Epithelial cell of proximal tubule (primary cell): ENCODE data around the gene SEZ6. TPM values are rescaled to one million over a fixed set of nuclear protein-coding genes. Genes with fewer than 3 reads are reported as not detected.

Experiments used
- DNase-seq: peaks from one replicate; pipeline ENCODE4 v3.0.0-alpha.2; 2011; ENCODE audit warnings: low read depth
- H3K4me3 ChIP-seq: 2 replicates; pipeline ENCODE4 v1.5.1; 2011; ENCODE audit warnings: low read depth, mild to moderate bottlenecking, low read length
- total RNA-seq: library from RNA; depleted of rRNA; stranded (reverse); fragments of >200 nt; gene quantifications from 2 replicates; pipeline ENCODE4 v1.2.3, GENCODE V29; 2015
- TF ChIP-seq, protein P1 (sequence below): conservative IDR thresholded peaks from 2 replicates; pipeline ENCODE4 v1.5.1; 2012; ENCODE audit warnings: low read depth, mild to moderate bottlenecking, low read length

Gene SEZ6
- total RNA-seq, 1 donor from 2014 or later, result not detected

DNA sequence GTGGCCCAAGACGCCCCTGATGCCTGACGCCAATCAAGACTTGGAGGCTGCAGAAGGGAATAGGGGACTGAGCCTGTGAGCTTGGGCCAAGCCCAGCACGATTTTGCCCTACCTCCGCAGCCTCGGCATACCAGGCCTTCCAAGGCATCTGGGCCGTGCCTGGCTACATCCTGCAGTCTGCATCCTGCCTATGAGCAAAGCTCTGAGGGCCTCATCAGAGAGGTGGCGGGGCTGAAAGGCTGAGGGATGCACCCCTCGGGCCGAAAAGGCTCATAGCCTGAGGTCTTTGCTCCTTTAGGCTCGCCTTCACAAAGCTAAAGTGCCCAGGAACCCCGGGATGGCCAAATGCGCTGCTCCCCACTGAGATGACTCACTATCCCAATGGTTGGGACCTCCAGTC, 2.5 kb downstream of the SEZ6 start:
- DNase-seq, result no peak
- H3K4me3 ChIP-seq, result no peak overlapping the region
- TF ChIP-seq, protein P1, sequence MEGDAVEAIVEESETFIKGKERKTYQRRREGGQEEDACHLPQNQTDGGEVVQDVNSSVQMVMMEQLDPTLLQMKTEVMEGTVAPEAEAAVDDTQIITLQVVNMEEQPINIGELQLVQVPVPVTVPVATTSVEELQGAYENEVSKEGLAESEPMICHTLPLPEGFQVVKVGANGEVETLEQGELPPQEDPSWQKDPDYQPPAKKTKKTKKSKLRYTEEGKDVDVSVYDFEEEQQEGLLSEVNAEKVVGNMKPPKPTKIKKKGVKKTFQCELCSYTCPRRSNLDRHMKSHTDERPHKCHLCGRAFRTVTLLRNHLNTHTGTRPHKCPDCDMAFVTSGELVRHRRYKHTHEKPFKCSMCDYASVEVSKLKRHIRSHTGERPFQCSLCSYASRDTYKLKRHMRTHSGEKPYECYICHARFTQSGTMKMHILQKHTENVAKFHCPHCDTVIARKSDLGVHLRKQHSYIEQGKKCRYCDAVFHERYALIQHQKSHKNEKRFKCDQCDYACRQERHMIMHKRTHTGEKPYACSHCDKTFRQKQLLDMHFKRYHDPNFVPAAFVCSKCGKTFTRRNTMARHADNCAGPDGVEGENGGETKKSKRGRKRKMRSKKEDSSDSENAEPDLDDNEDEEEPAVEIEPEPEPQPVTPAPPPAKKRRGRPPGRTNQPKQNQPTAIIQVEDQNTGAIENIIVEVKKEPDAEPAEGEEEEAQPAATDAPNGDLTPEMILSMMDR, result no peak

DNA sequence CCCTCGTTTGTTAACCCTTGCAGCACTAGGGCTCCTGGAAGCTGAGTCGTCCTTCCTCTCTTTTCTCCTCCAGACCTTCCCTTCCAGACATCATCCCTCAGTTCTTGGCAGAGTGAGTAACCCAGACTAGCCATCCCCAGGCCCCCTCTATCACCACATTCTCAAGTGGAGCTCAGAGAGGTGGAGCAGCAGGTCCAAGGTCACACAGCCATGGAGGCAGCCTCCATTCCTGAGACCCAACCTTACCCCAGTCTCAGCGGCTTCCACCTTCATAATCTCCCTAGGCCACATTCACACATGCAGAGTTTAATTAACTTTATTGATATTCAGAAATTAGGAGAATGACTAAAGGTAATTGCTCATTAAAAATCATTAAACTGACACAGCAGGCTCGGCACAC, 3.0 kb downstream of the SEZ6 start:
- no peak overlapping the region for H3K4me3 ChIP-seq
- DNase-seq, result no peak
- TF ChIP-seq, protein P1, result no peak

DNA sequence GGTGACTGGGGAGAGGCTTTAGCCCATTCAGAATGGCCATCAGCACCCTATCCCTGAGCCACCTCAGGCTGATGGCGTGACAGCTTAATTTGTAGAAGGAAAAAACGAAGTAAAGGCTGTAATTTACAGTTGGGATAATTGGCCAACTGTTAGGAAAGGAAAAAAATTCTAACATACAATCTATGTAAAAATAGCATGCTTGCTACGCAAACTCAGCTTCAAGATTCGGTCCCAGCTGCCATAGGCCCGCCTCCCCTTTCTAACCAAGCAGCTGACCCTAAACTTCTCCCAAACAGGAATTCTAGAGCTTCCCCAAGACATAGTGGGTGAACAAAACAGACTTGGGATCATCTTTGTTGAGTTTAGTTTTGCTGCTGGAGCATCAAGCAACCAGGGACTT, 4.9 kb downstream of the SEZ6 start:
- H3K4me3 ChIP-seq, result no peak overlapping the region
- DNase-seq, result no peak
- TF ChIP-seq, protein P1, result no peak

DNA sequence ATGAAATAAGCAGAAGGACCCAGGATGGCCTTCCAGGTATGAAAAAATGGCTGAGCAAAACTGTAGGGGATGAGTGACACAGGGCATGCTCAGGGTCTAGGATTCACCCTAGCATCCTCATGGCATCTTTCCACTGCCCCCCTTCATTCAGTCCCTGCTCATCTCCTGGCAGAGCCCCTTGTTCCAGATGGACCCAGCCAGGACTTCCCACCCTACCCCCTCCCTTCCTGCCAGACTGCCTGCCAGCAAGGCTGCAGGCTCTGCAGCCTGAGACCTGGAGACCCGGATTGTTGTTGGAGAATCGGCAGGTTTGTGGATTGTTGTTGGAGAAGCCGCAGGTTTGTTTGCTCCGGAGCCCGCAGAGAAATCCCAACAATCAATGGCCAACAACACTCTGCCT, 6.6 kb downstream of the SEZ6 start:
- TF ChIP-seq, protein P1, result no peak
- DNase-seq, result no peak
- no peak overlapping the region for H3K4me3 ChIP-seq

DNA sequence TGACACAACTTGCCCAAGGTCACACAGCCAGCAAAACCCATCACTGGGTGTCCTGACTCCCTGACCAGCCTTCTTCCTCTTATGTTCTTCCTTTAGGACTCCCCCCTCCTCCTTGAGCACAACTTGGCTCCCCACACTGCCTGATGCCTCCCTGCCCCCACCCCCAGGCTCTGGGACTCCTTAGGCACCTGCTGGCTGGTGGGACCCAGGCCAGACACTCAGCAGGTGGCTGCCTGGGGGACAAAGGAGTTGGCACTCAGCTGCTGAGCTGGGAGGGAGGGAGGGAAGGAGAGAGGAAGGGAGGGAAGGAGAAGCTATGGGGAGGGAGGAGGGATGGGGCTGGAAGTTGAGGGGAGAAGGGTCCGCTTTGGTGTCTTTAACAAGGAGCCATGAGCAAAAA, 8.0 kb downstream of the SEZ6 start:
- no peak for DNase-seq
- TF ChIP-seq, protein P1, result no peak

DNA sequence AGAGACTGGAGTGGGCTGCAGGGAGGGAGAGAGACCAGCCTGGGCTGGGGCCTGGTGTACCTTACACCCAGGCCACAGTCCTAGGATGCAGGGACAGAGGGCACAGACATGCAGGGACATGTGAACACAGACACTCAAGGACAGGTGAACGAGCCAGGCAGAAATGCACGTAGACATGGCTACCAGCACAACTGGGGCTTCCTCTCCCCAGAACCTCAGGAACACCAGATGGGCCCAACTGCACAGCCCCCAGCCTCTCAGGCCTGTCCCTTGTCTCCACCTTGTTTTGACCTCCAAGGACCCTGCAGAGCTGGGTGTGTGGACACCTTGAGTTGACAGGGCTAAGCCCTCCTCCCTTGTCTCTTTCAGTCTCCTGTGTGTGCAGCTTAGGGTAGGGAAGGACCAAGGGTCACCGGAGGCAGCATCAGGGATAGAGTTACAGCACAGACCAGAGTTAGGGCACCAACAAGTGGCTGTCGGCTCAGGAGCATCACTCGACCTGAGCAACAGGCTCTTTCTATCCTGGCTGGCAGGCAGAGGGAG, 9.2 kb downstream of the SEZ6 start:
- no peak overlapping the region for H3K4me3 ChIP-seq
- TF ChIP-seq, protein P1, result no peak
- DNase-seq, result no peak

More for the DNA sequence above, 8.0 kb downstream of the SEZ6 start:
- H3K4me3 ChIP-seq, result no peak overlapping the region

DNA sequence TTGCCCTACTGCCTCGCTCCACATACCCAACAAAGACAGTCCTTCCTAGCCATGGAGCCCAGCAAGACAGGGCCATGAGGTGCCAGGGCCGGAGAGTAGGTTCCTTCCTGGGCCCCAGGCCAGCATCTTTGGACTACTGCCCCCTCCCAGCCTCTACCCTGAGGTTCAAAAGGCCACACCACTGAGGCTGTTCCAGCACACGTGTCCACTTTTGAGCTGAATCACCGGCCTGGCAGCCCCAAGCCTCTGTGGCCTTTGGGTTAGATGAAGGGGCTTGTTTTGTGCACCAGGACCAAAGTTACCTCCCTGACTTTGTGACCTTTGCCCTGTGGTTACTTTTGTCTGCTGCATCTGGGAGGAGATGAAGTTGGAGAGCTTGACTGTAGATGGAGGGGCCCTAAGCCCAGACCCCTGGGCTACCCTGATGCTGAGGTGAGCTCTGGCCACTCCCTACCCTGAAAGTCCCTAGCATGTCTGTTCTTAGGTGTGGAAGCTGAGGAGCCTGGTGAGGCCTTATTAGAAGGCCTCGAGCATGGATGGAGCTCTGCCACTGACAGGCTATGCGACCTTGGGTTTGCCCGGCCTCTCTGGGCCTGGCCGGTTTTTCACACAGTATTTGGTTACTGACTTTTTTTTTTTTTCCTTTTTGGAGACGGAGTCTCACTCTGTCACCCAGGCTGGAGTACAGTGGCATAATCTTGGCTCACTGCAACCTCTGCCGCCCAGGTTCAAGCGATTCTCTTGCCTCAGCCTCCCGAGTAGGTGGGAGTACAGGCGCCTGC, 12.0 kb downstream of the SEZ6 start:
- DNase-seq, result no peak
- TF ChIP-seq, protein P1, result no peak
- H3K4me3 ChIP-seq, result no peak overlapping the region
